Measurements from ENCODE around the gene WDTC1.
"Not testable (repeated sequence)": the region's sequence is repeated elsewhere in the genome, so short reads cannot be mapped to it uniquely, and the experiment has no call there.

GRCh38 chr1:27285821-27286220 is 51.4 kb downstream of the WDTC1 start:
- not testable (repeated sequence) for TF ChIP-seq CTCF, POLR2A (IDR thresholded peaks at IDR 0.05)

All from right lobe of liver (tissue), 4 donors.